Spleen (tissue), 7 donors: ENCODE data around the gene CILP2.

Experiments
- CTCF ChIP-seq, 11 experiments: fragments of 200-600 bp in 7 of 11; fragments of 450-650 bp in 4 of 11; sonication (generic) in 4 of 11; IDR thresholded peaks in 8 of 11; conservative IDR thresholded peaks in 3 of 11; 1 replicate in 7 of 11; 2 replicates in 4 of 11; pipeline versions ENCODE4 v1.4.0 to v1.8.0; 2016 to 2021; ENCODE audit warnings: antibody characterized with exemption in 11 of 11, inconsistent platforms in 4 of 11, mild to moderate bottlenecking in 1 of 11
- POLR2A ChIP-seq, 3 donors: fragments of 450-650 bp; IDR thresholded peaks; one replicate each; pipeline ENCODE4 v1.5.1; 2017; ENCODE audit warnings: antibody characterized with exemption in 3 of 3, mild to moderate bottlenecking in 1 of 3
- donor health status: DM: no; HTN: no; CAD: no; lungs with moderate emphysema.
- donor health status: DM: no; HTN: no; CAD: no.
- donor health status: DM: no; HTN: no; CAD: no.

GRCh38 chr19:19513682-19514081 lies 24.4 kb upstream of the CILP2 start:
- no peak for TF ChIP-seq POLR2A (IDR thresholded peaks at IDR 0.05)
- no peak for TF ChIP-seq CTCF (IDR thresholded peaks at IDR 0.05 in 8 of 11, conservative IDR thresholded peaks at IDR 0.05 in 3 of 11)
